SW 1271 (cell line): ENCODE data around the gene PIK3R1.
"Not testable (repeated sequence)": the region's sequence is repeated elsewhere in the genome, so short reads cannot be mapped to it uniquely, and the experiment has no call there.

Experiments used
- DNase-seq, 2 experiments: peaks; one replicate each; lab custom pipeline; 2025; lab: John Stamatoyannopoulos, UW

PIK3R1 gene

GRCh38 chr5:68226546-68227073, 11.1 kb downstream of the PIK3R1 start:
- DNase-seq, result no peak

GRCh38 chr5:68227532-68228160, 12.1 kb downstream of the PIK3R1 start:
- no peak for DNase-seq

DNA sequence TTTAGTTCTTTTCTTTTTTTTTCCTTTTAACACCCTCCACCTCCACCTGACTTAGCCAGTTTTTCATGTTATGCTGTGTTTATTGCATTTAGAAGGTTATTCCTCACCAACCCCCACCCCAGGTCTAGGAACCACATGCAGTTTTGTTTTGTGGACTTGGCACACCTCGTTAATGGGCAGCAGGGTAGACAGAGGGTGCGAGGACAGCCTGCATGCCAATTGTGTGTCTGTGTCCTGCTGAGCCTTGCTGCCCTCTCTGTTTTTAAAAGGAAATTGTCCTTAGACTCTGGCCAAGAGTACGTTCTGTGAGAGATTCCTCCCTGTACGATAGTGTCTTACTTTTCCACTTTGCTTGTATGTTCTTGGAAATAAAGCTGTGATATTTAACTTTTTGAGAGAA, 13.9 kb downstream of the PIK3R1 start:
- DNase-seq, result no peak

DNA sequence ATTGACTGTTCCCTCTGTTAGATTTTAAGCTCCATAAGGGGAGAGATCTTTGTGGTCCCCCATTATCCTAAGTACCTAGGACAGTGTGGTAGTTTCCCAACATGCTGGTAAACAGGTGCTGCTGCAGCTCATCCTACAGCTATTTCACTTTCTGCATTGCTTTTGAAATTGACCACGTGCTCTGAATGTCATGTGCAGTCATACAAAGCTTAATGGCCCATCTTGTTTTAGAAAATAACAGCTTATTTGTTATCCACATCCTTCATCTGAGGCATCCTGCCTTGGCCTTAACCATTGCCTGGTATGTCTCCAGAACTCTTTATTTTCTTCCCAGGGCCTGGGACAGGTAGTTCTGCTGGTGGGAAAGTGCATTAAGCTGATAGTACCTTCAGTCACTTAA, 14.7 kb downstream of the PIK3R1 start:
- DNase-seq, result no peak

GRCh38 chr5:68231414-68232076, 16.0 kb downstream of the PIK3R1 start:
- DNase-seq, result no peak

GRCh38 chr5:68232277-68232676, 16.7 kb downstream of the PIK3R1 start:
- DNase-seq, result no peak

DNA sequence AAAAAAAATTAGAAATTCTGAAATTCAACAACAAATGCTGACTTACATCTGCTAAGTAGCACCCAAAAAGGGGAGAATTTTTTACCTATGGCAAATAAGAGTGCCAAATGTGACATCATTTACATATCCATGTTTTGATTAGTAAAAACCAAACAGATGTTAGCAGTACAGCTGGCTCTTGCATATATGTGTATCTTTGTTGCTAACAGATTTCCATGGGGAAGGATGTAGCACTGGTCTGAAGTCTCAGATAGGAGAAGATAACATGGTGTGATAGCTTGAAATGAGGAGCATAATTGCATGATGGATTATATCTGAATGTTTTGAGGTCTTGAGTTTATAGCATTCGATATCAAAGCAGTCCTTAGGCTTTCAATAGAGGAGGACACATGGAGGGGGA, 17.5 kb downstream of the PIK3R1 start:
- no peak for DNase-seq

- not testable (repeated sequence) for DNase-seq
These were observed 19.7 kb downstream of the PIK3R1 start for GRCh38 chr5:68235229-68235628.

GRCh38 chr5:68237715-68238114, 22.2 kb downstream of the PIK3R1 start:
- no peak for DNase-seq

- no peak for DNase-seq
These were observed 23.9 kb downstream of the PIK3R1 start for GRCh38 chr5:68239487-68239886.

- DNase-seq, result no peak
These were observed 24.6 kb downstream of the PIK3R1 start for GRCh38 chr5:68240202-68240601.

GRCh38 chr5:68240771-68241170, 25.2 kb downstream of the PIK3R1 start:
- no peak for DNase-seq

- DNase-seq, result no peak
These were observed 27.2 kb downstream of the PIK3R1 start for GRCh38 chr5:68242743-68243142.

GRCh38 chr5:68243251-68243650, 27.7 kb downstream of the PIK3R1 start:
- DNase-seq, result no peak

- no peak for DNase-seq
These were observed 28.1 kb downstream of the PIK3R1 start for GRCh38 chr5:68243681-68244080.

- no peak for DNase-seq
These were observed 29.8 kb downstream of the PIK3R1 start for GRCh38 chr5:68245319-68245718.

DNA sequence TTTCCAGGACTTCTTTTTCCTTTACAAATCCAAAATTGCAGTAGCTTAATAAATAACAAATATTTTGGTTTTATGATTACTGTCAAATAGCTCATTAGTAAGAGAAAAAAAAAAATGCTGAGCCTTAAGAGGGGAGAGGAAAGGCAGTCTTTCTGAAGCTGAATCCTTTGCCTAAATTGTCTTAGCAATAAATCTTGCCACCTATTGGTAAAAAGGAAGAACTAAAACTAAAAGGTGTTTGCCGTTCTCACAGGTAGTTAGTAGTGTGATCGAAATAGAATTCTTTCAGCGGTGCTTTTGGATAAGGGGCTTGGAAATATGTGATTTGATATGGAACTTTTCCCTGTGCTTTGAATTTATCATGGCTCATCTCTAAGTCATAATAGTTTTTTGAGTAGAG, 31.2 kb downstream of the PIK3R1 start:
- no peak for DNase-seq

DNA sequence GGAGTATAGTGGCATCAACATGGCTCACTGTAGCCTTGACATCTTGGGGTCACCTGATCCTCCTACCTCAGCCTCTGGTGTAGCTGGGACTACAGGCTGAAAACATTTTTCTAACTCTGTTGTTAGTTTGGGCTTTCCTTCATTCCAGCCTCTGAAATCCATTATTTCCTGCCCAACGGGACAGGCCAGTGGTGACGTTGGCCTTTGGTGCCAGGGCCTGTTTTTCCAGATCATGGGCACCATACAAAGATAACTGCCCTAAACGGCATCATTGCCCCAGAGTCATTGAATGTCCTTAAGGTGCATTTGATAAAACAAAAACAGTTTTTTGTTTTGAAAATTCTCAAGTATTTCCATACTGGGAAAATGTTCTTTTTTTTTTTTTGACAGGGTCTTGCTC, 32.1 kb downstream of the PIK3R1 start:
- DNase-seq, result no peak

- DNase-seq, result no peak
These were observed 33.3 kb downstream of the PIK3R1 start for GRCh38 chr5:68248896-68249295.

GRCh38 chr5:68249520-68249919, 34.0 kb downstream of the PIK3R1 start:
- DNase-seq, result no peak

- DNase-seq, result no peak
These were observed 35.2 kb downstream of the PIK3R1 start for GRCh38 chr5:68250661-68251298.

- no peak for DNase-seq
These were observed 35.8 kb downstream of the PIK3R1 start for GRCh38 chr5:68251386-68251785.

DNA sequence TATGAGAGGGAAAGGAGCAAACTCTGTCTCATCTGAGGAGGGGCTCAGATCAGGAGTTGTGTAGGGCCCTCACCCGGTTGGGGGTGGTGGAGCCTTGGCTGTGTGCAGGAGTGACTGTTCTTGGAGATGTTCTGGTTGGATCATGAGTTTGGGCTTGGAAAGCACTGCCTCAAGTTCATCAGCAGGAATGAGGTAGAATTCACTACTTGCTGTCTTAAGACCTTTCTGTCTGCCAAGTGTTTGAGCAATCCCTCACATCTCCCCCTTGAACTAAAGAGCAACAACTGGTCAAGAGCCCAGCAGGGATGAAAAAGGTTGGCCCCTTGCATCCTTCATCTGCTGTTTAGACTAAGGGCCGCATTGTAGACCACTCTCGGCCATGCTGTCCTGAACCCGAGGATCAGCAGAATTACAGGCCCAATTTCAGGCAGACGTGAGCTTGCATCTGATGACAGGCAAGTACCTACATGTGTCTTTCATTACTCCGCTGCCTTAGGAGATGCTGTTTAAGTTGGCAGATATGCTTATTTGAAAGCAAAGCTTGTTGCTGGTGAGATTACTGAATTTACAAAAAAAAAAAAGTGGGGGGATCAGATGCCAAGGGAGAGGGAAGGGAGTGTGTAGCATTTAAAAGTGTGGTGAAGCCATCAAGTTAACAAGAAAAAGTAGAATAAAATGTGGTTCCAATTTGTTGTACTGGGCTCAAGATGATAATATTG, 36.4 kb downstream of the PIK3R1 start:
- no peak for DNase-seq
